Natural killer cell (primary cell): ENCODE data around the gene NUCKS1. TPM values are rescaled to one million over a fixed set of nuclear protein-coding genes. Genes with fewer than 3 reads are reported as not detected.

Experiments
- ATAC-seq, 3 donors: fragments of 150-1000 bp in 2 of 3; fragments of 200-7000 bp in 1 of 3; cut with Tn5 transposase; 1 replicate in 1 of 3; 2 replicates in 2 of 3; pipeline ENCODE4 v1.10.0; 2021; ENCODE audit warnings: mild to moderate bottlenecking in 2 of 3, moderate library complexity in 2 of 3
- DNase-seq, 2 donors: peaks; one replicate each; pipeline versions ENCODE4 v3.0.0 to v3.0.0-alpha.2; 2013 to 2021; ENCODE audit warnings: mixed read lengths in 1 of 2
- H3K27ac ChIP-seq: one replicate; pipeline ENCODE4 v1.5.1; 2013; ENCODE audit warnings: mild to moderate bottlenecking, low read length
- H3K27me3 ChIP-seq: one replicate; pipeline ENCODE4 v1.6.1; 2013; ENCODE audit warnings: low read length; ENCODE audit not compliant: control insufficient read depth, insufficient read depth
- H3K36me3 ChIP-seq: one replicate; pipeline ENCODE4 v1.6.1; 2013; ENCODE audit warnings: low read length; ENCODE audit not compliant: control insufficient read depth, insufficient read depth
- H3K4me1 ChIP-seq: one replicate; pipeline ENCODE4 v1.6.1; 2013; ENCODE audit warnings: low read length; ENCODE audit not compliant: control insufficient read depth, insufficient read depth
- H3K4me3 ChIP-seq: one replicate; pipeline ENCODE4 v1.5.1; 2013; ENCODE audit warnings: low read length
- H3K9me3 ChIP-seq: one replicate; pipeline ENCODE4 v1.6.1; 2013; ENCODE audit warnings: low read length; ENCODE audit not compliant: control insufficient read depth, insufficient read depth
- H3K27ac Mint-ChIP-seq, 2 donors: one replicate each; pipeline ENCODE4 v1.8.0; 2022; ENCODE audit warnings: mild to moderate bottlenecking in 2 of 2, mixed read lengths in 2 of 2, moderate library complexity in 1 of 2
- H3K27me3 Mint-ChIP-seq, 2 donors: one replicate each; pipeline ENCODE4 v1.8.0; 2022; ENCODE audit warnings: low read depth in 2 of 2, mixed read lengths in 2 of 2
- H3K36me3 Mint-ChIP-seq: one replicate; pipeline ENCODE4 v1.8.0; 2022; ENCODE audit warnings: mixed read lengths
- H3K4me1 Mint-ChIP-seq, 2 donors: one replicate each; pipeline ENCODE4 v1.8.0; 2022; ENCODE audit warnings: mixed read lengths in 2 of 2
- H3K4me3 Mint-ChIP-seq: one replicate; pipeline ENCODE4 v1.8.0; 2022; ENCODE audit warnings: mild to moderate bottlenecking, moderate library complexity, mixed read lengths
- H3K9me3 Mint-ChIP-seq, 2 donors: one replicate each; pipeline ENCODE4 v1.8.0; 2022; ENCODE audit warnings: mixed read lengths in 2 of 2
- WGBS: methylation state at CpG from one replicate; pipeline ENCODE4 v1.1.7; 2013; ENCODE audit warnings: missing lambda C conversion rate; ENCODE audit not compliant: insufficient coverage; 5-methylcytosine and 5-hydroxymethylcytosine counted together
- intact Hi-C: fragments of 100-400 bp; cut with micrococcal nuclease; formaldehyde crosslinking; loops from one replicate; pipeline ENCODE4 v1.14.2; 2022
- total RNA-seq, 4 donors: library from RNA; stranded (reverse); fragments of 120-200 nt in 1 of 4; gene quantifications; one replicate each; pipeline versions ENCODE4 v1.2.3 to v1.2.4, GENCODE V29; 2013 to 2022
- TF ChIP-seq, protein P1 (sequence below): fragments of 200-600 bp; IDR thresholded peaks from one replicate; pipeline ENCODE4 v1.8.0; 2022; ENCODE audit warnings: antibody characterized with exemption

The NUCKS1 gene
- total RNA-seq, 3 donors from 2014 or later (not counting 1 experiment from before 2014, with no cell fraction given) = 89.2 to 113 (median 103) TPM

- H3K9me3 ChIP-seq = no peaks in the 10 kb centered on the region
- no peak for DNase-seq
- no peak for ATAC-seq
- Mint-ChIP-seq H3K27me3 (no peaks in the 10 kb centered on the region), H3K36me3 (no peaks in the 10 kb centered on the region), H3K4me1 (peaks cover 0 to 4% of the 10 kb centered on the region in 2 donors), H3K9me3 (no peaks in the 10 kb centered on the region), H3K4me3 (no peak overlapping the region), H3K27ac (peak overlapping the region in 1 of 2 donors; percentile 14)
- no peaks in the 10 kb centered on the region for H3K4me1 ChIP-seq
- intact Hi-C loops = no loop called here
- WGBS = no CpG with 5 or more reads among the region's 3 CpGs
- TF ChIP-seq, protein P1, sequence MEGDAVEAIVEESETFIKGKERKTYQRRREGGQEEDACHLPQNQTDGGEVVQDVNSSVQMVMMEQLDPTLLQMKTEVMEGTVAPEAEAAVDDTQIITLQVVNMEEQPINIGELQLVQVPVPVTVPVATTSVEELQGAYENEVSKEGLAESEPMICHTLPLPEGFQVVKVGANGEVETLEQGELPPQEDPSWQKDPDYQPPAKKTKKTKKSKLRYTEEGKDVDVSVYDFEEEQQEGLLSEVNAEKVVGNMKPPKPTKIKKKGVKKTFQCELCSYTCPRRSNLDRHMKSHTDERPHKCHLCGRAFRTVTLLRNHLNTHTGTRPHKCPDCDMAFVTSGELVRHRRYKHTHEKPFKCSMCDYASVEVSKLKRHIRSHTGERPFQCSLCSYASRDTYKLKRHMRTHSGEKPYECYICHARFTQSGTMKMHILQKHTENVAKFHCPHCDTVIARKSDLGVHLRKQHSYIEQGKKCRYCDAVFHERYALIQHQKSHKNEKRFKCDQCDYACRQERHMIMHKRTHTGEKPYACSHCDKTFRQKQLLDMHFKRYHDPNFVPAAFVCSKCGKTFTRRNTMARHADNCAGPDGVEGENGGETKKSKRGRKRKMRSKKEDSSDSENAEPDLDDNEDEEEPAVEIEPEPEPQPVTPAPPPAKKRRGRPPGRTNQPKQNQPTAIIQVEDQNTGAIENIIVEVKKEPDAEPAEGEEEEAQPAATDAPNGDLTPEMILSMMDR = no peak
- H3K27me3 ChIP-seq = no peaks in the 10 kb centered on the region
- no peak overlapping the region for H3K27ac ChIP-seq
- H3K36me3 ChIP-seq = peaks cover 7% of the 10 kb centered on the region
- H3K4me3 ChIP-seq = no peak overlapping the region
Observed at GRCh38 chr1:205756552-205756951, 6.6 kb upstream of the NUCKS1 start.

GRCh38 chr1:205754857-205755256, 4.9 kb upstream of the NUCKS1 start:
- Histone ChIP-seq H3K36me3 (peaks cover 3% of the 10 kb centered on the region), H3K9me3 (no peaks in the 10 kb centered on the region), H3K27me3 (no peaks in the 10 kb centered on the region), H3K4me1 (peaks cover 4% of the 10 kb centered on the region), H3K27ac (no peak overlapping the region), H3K4me3 (no peak overlapping the region)
- Mint-ChIP-seq H3K27ac (no peak overlapping the region), H3K36me3 (peaks cover 6% of the 10 kb centered on the region), H3K9me3 (no peaks in the 10 kb centered on the region), H3K4me3 (no peak overlapping the region), H3K4me1 (peaks cover 4 to 8% of the 10 kb centered on the region in 2 donors), H3K27me3 (no peaks in the 10 kb centered on the region)
- 95% methylated on average over 5 of the region's 5 CpGs for WGBS
- intact Hi-C loops = no loop called here
- DNase-seq (no peak), ATAC-seq (no peak)
- TF ChIP-seq, protein P1 = no peak

DNA sequence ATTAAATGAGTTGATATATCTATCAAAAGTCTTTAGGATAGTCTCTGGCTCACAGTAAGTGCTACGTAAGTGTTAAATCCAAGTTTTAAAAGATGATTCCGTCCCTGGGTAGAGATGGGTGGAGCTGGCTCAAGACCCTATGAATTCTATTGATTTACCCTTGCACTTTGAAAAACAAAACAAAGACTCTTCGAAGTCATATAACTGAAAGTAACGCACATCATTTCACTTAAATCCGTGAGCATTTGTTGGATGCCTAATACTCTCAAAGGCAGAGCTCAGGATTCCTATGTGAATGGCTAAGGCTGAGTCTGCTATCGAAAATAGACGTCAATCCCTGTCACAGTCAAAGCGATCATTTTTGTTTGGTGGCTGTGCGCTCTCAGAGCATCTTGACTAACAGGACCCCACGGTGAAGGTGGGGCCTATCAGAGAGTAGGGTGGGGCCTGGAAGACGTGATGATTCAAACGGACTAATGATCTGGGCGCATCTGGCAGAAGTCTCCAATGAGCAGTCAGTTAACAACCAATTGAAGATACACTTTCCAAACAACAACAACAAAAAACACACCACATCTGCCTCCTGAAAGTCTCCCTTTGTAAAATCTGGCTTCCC, 1.2 kb upstream of the NUCKS1 start:
- Histone ChIP-seq H3K27ac (no peak overlapping the region), H3K9me3 (no peaks in the 10 kb centered on the region), H3K27me3 (no peaks in the 10 kb centered on the region), H3K36me3 (no peaks in the 10 kb centered on the region), H3K4me1 (peaks cover 7% of the 10 kb centered on the region), H3K4me3 (no peak overlapping the region)
- intact Hi-C loops = no loop called here
- H3K4me1 Mint-ChIP-seq = peaks cover 26 to 35% of the 10 kb centered on the region in 2 donors
- peak overlapping the region; percentile 90 to 97 for H3K27ac Mint-ChIP-seq
- DNase-seq (peak in 1 of 2 donors; percentile 64), ATAC-seq (no peak)
- H3K4me3 Mint-ChIP-seq = peak overlapping the region; percentile 100
- WGBS = 97% methylated on average over 13 of the region's 13 CpGs
- H3K36me3 Mint-ChIP-seq = peaks cover 8% of the 10 kb centered on the region
- H3K9me3 Mint-ChIP-seq = no peaks in the 10 kb centered on the region
- no peaks in the 10 kb centered on the region for H3K27me3 Mint-ChIP-seq
- TF ChIP-seq, protein P1 = no peak
